Panc1 (cell line): ENCODE results near the gene BHLHE40. TPM values are rescaled to one million over a fixed set of nuclear protein-coding genes. Genes with fewer than 3 reads are reported as not detected.
A peak's percentile ranks its signal among the peaks of the same experiment; 100 is the strongest.

Experiments used
- ATAC-seq: fragments of 200-7000 bp; cut with Tn5 transposase; 2 replicates; pipeline ENCODE4 v1.9.1; 2020; ENCODE audit warnings: mild to moderate bottlenecking, moderate library complexity
- BruUV-seq: library from RNA; stranded (reverse); fragments of 400-500 nt; replicated peaks from 2 replicates; lab custom pipeline; 2021; lab: Mats Ljungman, UMichigan
- CTCF ChIA-PET: fragments of 300-600 bp; sonication (Branson Sonifier 250); formaldehyde crosslinking; loops from one replicate; lab custom pipeline; 2022; ENCODE audit warnings: antibody characterized with exemption; lab: Charles Lee
- POLR2A ChIA-PET: fragments of 300-600 bp; sonication (Branson Sonifier 250); formaldehyde crosslinking; loops from one replicate; lab custom pipeline; 2022; ENCODE audit warnings: antibody characterized with exemption; lab: Charles Lee
- DNase-seq: peaks from one replicate; pipeline ENCODE4 v3.0.0-alpha.2; 2010; ENCODE audit warnings: low read depth, low spot score
- H3K27ac ChIP-seq: 2 replicates; pipeline ENCODE4 v1.5.1; 2011; ENCODE audit warnings: mild to moderate bottlenecking, low read length, inconsistent platforms
- H3K27me3 ChIP-seq: fragments of 200-500 bp; sonication (Bioruptor generic); 2 replicates; pipeline ENCODE4 v1.6.0; 2014; ENCODE audit warnings: low read length, inconsistent platforms; ENCODE audit not compliant: control insufficient read depth, insufficient read depth
- H3K36me3 ChIP-seq: fragments of 200-500 bp; sonication (Bioruptor generic); 2 replicates; pipeline ENCODE4 v1.5.1; 2014; ENCODE audit warnings: inconsistent platforms, mild to moderate bottlenecking, low read length, moderate library complexity; ENCODE audit not compliant: control insufficient read depth, insufficient read depth
- H3K4me1 ChIP-seq: 2 replicates; pipeline ENCODE4 v1.5.1; 2011; ENCODE audit warnings: inconsistent platforms, mild to moderate bottlenecking, low read length, moderate library complexity; ENCODE audit not compliant: control insufficient read depth, insufficient read depth
- H3K4me3 ChIP-seq, 2 experiments: 2 replicates each; pipeline ENCODE4 v1.5.1; 2011 to 2012; ENCODE audit warnings: low read depth in 2 of 2, low read length in 2 of 2, mild to moderate bottlenecking in 2 of 2, inconsistent platforms in 1 of 2, moderate library complexity in 1 of 2
- H3K9me3 ChIP-seq: fragments of 200-500 bp; sonication (Bioruptor generic); 2 replicates; pipeline ENCODE4 v1.5.1; 2014; ENCODE audit warnings: low read depth, mild to moderate bottlenecking, inconsistent platforms, low read length, moderate library complexity; ENCODE audit not compliant: control insufficient read depth, insufficient read depth
- CTCF ChIP-seq: fragments of 450-650 bp; IDR thresholded peaks from 2 replicates; pipeline ENCODE4 v1.5.1; 2017; ENCODE audit warnings: mild to moderate bottlenecking
- POLR2AphosphoS5 ChIP-seq: IDR thresholded peaks from 2 replicates; pipeline ENCODE4 v1.6.1; 2012; ENCODE audit warnings: mild to moderate bottlenecking, low read depth, low read length, moderate library complexity
- SIN3A ChIP-seq: IDR thresholded peaks from 2 replicates; pipeline ENCODE4 v1.6.1; 2012; ENCODE audit warnings: low read depth, mild to moderate bottlenecking, low read length, moderate library complexity, borderline replicate concordance; ENCODE audit not compliant: insufficient read depth
- TCF7L2 ChIP-seq: IDR thresholded peaks from 2 replicates; pipeline ENCODE4 v1.6.1; 2011; ENCODE audit warnings: mild to moderate bottlenecking, low read depth, low read length, inconsistent platforms
- in situ Hi-C: cut with HindIII; loops from 2 replicates; pipeline ENCODE4 v1.10.0; 2016; ENCODE audit warnings: low sequenced_read_pairs, low pct_unique_long_range_greater_than_20kb
- intact Hi-C: fragments of 100-400 bp; cut with micrococcal nuclease; formaldehyde crosslinking; loops from one replicate; pipeline ENCODE4 v1.10.0; 2022; ENCODE audit not compliant: unreplicated experiment
- total RNA-seq: library from RNA; stranded (reverse); gene quantifications from one replicate; pipeline ENCODE4 v1.2.1, GENCODE V29; 2021; ENCODE audit not compliant: unreplicated experiment
- TF ChIP-seq, protein P1 (sequence below), 2 experiments: IDR thresholded peaks; 2 replicates each; pipeline ENCODE4 v1.6.1; 2011 to 2012; ENCODE audit warnings: low read depth in 2 of 2, control low read depth in 1 of 2, low read length in 1 of 2, mild to moderate bottlenecking in 1 of 2, moderate library complexity in 1 of 2; ENCODE audit not compliant: insufficient read depth in 1 of 2

BHLHE40 gene
- total RNA-seq, 1 experiment from 2014 or later, result 78.4 TPM

DNA sequence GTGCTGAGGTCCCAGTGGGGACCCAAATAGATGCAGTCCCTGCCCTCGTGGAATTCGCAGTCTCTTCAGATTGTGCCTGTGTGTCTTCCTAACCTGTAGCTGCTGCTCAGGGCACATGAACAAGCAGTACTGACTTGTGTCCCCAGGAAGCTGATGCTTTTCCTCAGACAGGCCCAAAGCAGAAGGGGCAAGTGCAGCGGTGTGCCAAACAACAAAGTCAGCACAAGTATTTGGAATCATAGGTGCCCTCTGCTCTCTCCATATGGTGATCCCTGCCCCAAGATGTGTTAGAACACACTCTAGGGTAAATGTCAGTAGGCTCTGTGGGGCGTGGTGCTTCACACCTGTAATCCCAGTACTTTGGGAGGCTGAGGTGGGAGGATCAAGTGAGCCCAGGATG is 21.9 kb downstream of the BHLHE40 start:
- BruUV-seq, result no TSS peak
- in situ Hi-C loops (no loop called here), intact Hi-C loops (no loop called here)
- ChIA-PET CTCF (no interaction called here), POLR2A (no interaction called here)
- Histone ChIP-seq H3K36me3 (no peaks in the 10 kb centered on the region), H3K9me3 (no peaks in the 10 kb centered on the region), H3K27me3 (no peaks in the 10 kb centered on the region), H3K4me3 (no peak overlapping the region), H3K27ac (0 out of 2 replicates have a peak overlapping the region, but pooled peaks have one; percentile 13), H3K4me1 (peaks cover 15% of the 10 kb centered on the region)
- ATAC-seq (no peak), DNase-seq (no peak)
- no peak for TF ChIP-seq POLR2AphosphoS5
- TF ChIP-seq SIN3A, result no peak
- TF ChIP-seq TCF7L2, result no peak
- no peak for TF ChIP-seq CTCF

GRCh38 chr3:5001805-5002173 is 22.6 kb downstream of the BHLHE40 start:
- Histone ChIP-seq H3K4me1 (peaks cover 8% of the 10 kb centered on the region), H3K27ac (peak overlapping the region; percentile 54; the same call in 1 of the 2 replicates), H3K27me3 (no peaks in the 10 kb centered on the region), H3K4me3 (no peak overlapping the region), H3K9me3 (no peaks in the 10 kb centered on the region), H3K36me3 (no peaks in the 10 kb centered on the region)
- in situ Hi-C loops (no loop called here), intact Hi-C loops (no loop called here)
- TF ChIP-seq TCF7L2 (no peak), POLR2AphosphoS5 (no peak), CTCF (no peak), SIN3A (no peak)
- TF ChIP-seq, protein P1, sequence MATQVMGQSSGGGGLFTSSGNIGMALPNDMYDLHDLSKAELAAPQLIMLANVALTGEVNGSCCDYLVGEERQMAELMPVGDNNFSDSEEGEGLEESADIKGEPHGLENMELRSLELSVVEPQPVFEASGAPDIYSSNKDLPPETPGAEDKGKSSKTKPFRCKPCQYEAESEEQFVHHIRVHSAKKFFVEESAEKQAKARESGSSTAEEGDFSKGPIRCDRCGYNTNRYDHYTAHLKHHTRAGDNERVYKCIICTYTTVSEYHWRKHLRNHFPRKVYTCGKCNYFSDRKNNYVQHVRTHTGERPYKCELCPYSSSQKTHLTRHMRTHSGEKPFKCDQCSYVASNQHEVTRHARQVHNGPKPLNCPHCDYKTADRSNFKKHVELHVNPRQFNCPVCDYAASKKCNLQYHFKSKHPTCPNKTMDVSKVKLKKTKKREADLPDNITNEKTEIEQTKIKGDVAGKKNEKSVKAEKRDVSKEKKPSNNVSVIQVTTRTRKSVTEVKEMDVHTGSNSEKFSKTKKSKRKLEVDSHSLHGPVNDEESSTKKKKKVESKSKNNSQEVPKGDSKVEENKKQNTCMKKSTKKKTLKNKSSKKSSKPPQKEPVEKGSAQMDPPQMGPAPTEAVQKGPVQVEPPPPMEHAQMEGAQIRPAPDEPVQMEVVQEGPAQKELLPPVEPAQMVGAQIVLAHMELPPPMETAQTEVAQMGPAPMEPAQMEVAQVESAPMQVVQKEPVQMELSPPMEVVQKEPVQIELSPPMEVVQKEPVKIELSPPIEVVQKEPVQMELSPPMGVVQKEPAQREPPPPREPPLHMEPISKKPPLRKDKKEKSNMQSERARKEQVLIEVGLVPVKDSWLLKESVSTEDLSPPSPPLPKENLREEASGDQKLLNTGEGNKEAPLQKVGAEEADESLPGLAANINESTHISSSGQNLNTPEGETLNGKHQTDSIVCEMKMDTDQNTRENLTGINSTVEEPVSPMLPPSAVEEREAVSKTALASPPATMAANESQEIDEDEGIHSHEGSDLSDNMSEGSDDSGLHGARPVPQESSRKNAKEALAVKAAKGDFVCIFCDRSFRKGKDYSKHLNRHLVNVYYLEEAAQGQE (IDR thresholded peaks at IDR 0.05; ENCODE audit: insufficient read depth in 1 of 2, low read depth in 2 of 2, low read length in 1 of 2), result no peak
- BruUV-seq, result no TSS peak
- ATAC-seq (no peak), DNase-seq (no peak)
- POLR2A ChIA-PET, result interaction anchor here (0.6 to 0.7 kb wide), 2 partner anchors 11 to 162 kb away, joined by 3 read pairs; no protein-coding TSS in a partner anchor
- CTCF ChIA-PET, result no interaction called here
